ENCODE data around the gene KISS1R. TPM values are rescaled to one million over a fixed set of nuclear protein-coding genes. Genes with fewer than 3 reads are reported as not detected.

Gene KISS1R
- total and polyA plus RNA-seq, 2 of the 4 experiments (the other 2 are of a cell fraction): not detected

DNA sequence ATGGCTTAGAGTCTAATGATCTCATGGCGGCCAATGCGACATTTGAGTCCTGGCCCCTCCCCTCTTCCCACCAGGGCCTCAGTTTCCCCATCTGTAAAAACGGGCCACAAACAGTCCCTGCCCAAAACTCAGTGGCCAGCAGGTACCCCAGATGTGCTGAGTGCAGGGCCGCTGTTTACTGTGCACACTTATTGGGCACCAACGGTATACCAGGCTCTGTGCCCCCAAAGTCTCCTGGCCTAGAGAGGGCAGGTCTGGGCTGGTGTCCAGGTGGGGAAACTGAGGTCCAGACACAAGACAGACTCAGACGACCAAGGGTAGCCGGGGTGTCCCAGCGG is 43.4 kb downstream of the KISS1R start:
- ChIA-PET POLR2A (ENCODE audit: unreplicated experiment) (no interaction called here), CTCF (no interaction called here)
- 77% methylated on average over 7 of the region's 8 CpGs; no CpG with 5 or more reads in 1 of the 2 experiments for WGBS, 2 experiments (ENCODE audit: extremely low coverage in 2 of 2, insufficient read length in 1 of 2)
- H2BK15ac ChIP-seq (ENCODE audit: low read depth, low read length): no peak overlapping the region
- H3K27ac ChIP-seq (ENCODE audit: insufficient read depth, low read length): no peak overlapping the region
- H4K5ac ChIP-seq (ENCODE audit: low read depth, low read length): no peak overlapping the region
- no peaks in the 10 kb centered on the region for H3K9me3 ChIP-seq (ENCODE audit: control insufficient read depth, insufficient read depth, low read length)
- peaks cover 57% of the 10 kb centered on the region for H3K36me3 ChIP-seq (ENCODE audit: control insufficient read depth, insufficient read depth, low read length)
- no peak overlapping the region for H2AK5ac ChIP-seq (ENCODE audit: low read depth, low read length)
- no peak overlapping the region for H2BK120ac ChIP-seq (ENCODE audit: low read depth, low read length)
- no peak overlapping the region for H3K14ac ChIP-seq (replicated peaks; ENCODE audit: low read depth, low read length)
- H4K91ac ChIP-seq (ENCODE audit: insufficient read depth, low read depth, low read length): no peak overlapping the region
- DNase-seq (no peak), ATAC-seq (ENCODE audit: low read depth) (no peak)
- dilution Hi-C loops (cut with HindIII; ENCODE audit: low sequenced_read_pairs, unreplicated experiment) (no loop called here), in situ Hi-C loops (cut with MboI; ENCODE audit: low sequenced_read_pairs) (no loop called here), intact Hi-C loops (cut with micrococcal nuclease) (no loop called here)
- H3K18ac ChIP-seq (ENCODE audit: low read depth, low read length): no peak overlapping the region
- no TSS peak for BruUV-seq (replicated peaks)
- H3K9ac ChIP-seq (ENCODE audit: low read depth, low read length): no peak overlapping the region
- H3K4me2 ChIP-seq (ENCODE audit: low read depth, low read length): no peak overlapping the region
- peaks cover 45% of the 10 kb centered on the region for H4K20me1 ChIP-seq (ENCODE audit: insufficient read depth, low read length)
- H2BK5ac ChIP-seq (ENCODE audit: low read depth, low read length, poor library complexity, severe bottlenecking): no peak overlapping the region
- H3K56ac ChIP-seq (ENCODE audit: extremely low read depth, insufficient read depth, low read length): no peak overlapping the region
- H3K4me3 ChIP-seq (ENCODE audit: insufficient read depth, low read depth, low read length): no peak overlapping the region
- H3K23ac ChIP-seq (ENCODE audit: low read depth, low read length): no peak overlapping the region
- H3K79me1 ChIP-seq (ENCODE audit: low read depth in 1 of 2, low read length in 2 of 2): peaks cover 54 to 88% of the 10 kb centered on the region in 2 experiments
- H2AK9ac ChIP-seq (replicated peaks; ENCODE audit: low read depth, low read length, poor library complexity): no peak overlapping the region
- H4K8ac ChIP-seq (ENCODE audit: low read depth in 2 of 2, low read length in 2 of 2): no peak overlapping the region
- peaks cover 10% of the 10 kb centered on the region for H3K9me1 ChIP-seq (ENCODE audit: insufficient read depth, low read length)
- H2BK20ac ChIP-seq (ENCODE audit: low read depth, low read length): no peak overlapping the region
- H3K4ac ChIP-seq (ENCODE audit: low read depth, low read length): no peak overlapping the region
- H3K4me1 ChIP-seq (ENCODE audit: control insufficient read depth, insufficient read depth, low read length): peaks cover 18% of the 10 kb centered on the region
- H2AFZ ChIP-seq (replicated peaks; ENCODE audit: low read length, poor library complexity): no peak overlapping the region
- no peaks in the 10 kb centered on the region for H3K27me3 ChIP-seq (ENCODE audit: control insufficient read depth, insufficient read depth, low read length)
- no peak for TF ChIP-seq CEBPB (IDR thresholded peaks at IDR 0.05; ENCODE audit: low read depth, low read length)

Data from IMR-90 (cell line).